Hepatocyte (in vitro differentiated cells): ENCODE measurements around the gene SPAG5. TPM values are rescaled to one million over a fixed set of nuclear protein-coding genes. Genes with fewer than 3 reads are reported as not detected.

Experiments used
- DNase-seq: peaks from one replicate; pipeline ENCODE4 v3.0.0-alpha.2; 2016; ENCODE audit warnings: low spot score
- H2AFZ ChIP-seq: fragments of 200-600 bp; sonication (generic); 2 replicates; pipeline ENCODE4 v1.6.0; 2016; ENCODE audit warnings: antibody characterized with exemption, mild to moderate bottlenecking
- H3K27ac ChIP-seq: fragments of 200-600 bp; sonication (generic); 2 replicates; pipeline ENCODE4 v1.5.1; 2016; ENCODE audit warnings: mild to moderate bottlenecking
- H3K27me3 ChIP-seq: fragments of 200-600 bp; sonication (generic); 2 replicates; pipeline ENCODE4 v1.6.1; 2016
- H3K36me3 ChIP-seq: fragments of 200-600 bp; sonication (generic); replicated peaks from 2 replicates; pipeline ENCODE4 v1.5.1; 2016; ENCODE audit warnings: low read depth; ENCODE audit not compliant: insufficient read depth
- H3K4me1 ChIP-seq: fragments of 200-600 bp; sonication (generic); 2 replicates; pipeline ENCODE4 v1.5.1; 2016; ENCODE audit warnings: mild to moderate bottlenecking, moderate library complexity; ENCODE audit not compliant: insufficient read depth
- H3K4me2 ChIP-seq: fragments of 200-600 bp; sonication (generic); 2 replicates; pipeline ENCODE4 v1.6.0; 2016
- H3K4me3 ChIP-seq: fragments of 200-600 bp; sonication (generic); 2 replicates; pipeline ENCODE4 v1.5.1; 2016; ENCODE audit warnings: mild to moderate bottlenecking
- H3K79me2 ChIP-seq: fragments of 200-600 bp; sonication (generic); 2 replicates; pipeline ENCODE4 v1.6.0; 2017; ENCODE audit warnings: mild to moderate bottlenecking
- H3K9me2 ChIP-seq: fragments of 200-600 bp; sonication (generic); replicated peaks from 2 replicates; pipeline ENCODE4 v1.6.0; 2017; ENCODE audit warnings: mild to moderate bottlenecking; ENCODE audit not compliant: insufficient read depth
- H3K9me3 ChIP-seq: fragments of 200-600 bp; sonication (generic); 2 replicates; pipeline ENCODE4 v1.5.1; 2016; ENCODE audit warnings: low read depth, mild to moderate bottlenecking
- H4K20me1 ChIP-seq: fragments of 200-600 bp; sonication (generic); 2 replicates; pipeline ENCODE4 v1.6.0; 2016; ENCODE audit warnings: mild to moderate bottlenecking; ENCODE audit not compliant: insufficient read depth, poor library complexity, severe bottlenecking
- EZH2 ChIP-seq: fragments of 200-600 bp; sonication (generic); IDR thresholded peaks from 2 replicates; pipeline ENCODE4 v1.6.1; 2016; ENCODE audit warnings: antibody characterized with exemption, mild to moderate bottlenecking, borderline replicate concordance
- EZH2phosphoT487 ChIP-seq: fragments of 200-600 bp; sonication (generic); IDR thresholded peaks from one replicate; pipeline ENCODE4 v1.6.1; 2018; ENCODE audit warnings: antibody characterized with exemption, mild to moderate bottlenecking, low read depth, moderate library complexity; ENCODE audit not compliant: unreplicated experiment, severe bottlenecking
- WGBS: methylation state at CpG from one replicate; pipeline ENCODE4 v1.1.6; 2016; ENCODE audit warnings: low lambda C conversion rate; ENCODE audit errors: missing lambda C conversion rate; 5-methylcytosine and 5-hydroxymethylcytosine counted together
- polyA plus RNA-seq: library from polyadenylated mRNA; unstranded; fragments of >200 nt; fragmentation: Nextera tagmentation; extraction: Ambion mirVana; gene quantifications from 2 replicates; pipeline ENCODE4 v1.2.1, GENCODE V29; 2016
- total RNA-seq: library from RNA; depleted of rRNA; stranded (reverse); fragments of >200 nt; gene quantifications from 2 replicates; pipeline ENCODE4 v1.2.3, GENCODE V29; 2014
- TF ChIP-seq, protein P1 (sequence below): fragments of 200-600 bp; sonication (generic); IDR thresholded peaks from 2 replicates; pipeline ENCODE4 v1.5.1; 2016; ENCODE audit warnings: antibody characterized with exemption, mild to moderate bottlenecking; ENCODE audit not compliant: poor library complexity

SPAG5 gene
- total and polyA plus RNA-seq, 2 experiments from 2014 or later = 13.9 to 17.9 TPM

DNA sequence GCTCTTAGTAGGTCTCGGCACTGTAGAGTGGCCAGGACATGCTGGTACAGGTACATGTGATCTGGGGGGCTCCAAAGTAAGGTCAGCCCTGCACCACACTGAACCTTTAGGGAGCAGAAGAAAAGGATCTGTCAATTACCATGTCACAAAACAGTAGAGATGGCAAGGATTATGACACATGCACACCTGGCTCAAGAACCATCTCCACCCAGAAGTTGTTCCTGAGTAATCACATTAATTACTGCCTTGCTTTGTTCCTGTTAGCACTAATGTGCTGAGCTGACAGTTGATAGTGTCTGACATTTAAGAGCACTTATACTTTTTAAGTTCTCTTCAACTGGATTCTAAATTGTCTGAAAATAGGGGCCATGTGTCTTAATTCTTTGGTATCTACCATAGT is 36.7 kb upstream of the SPAG5 start:
- Histone ChIP-seq H3K4me2 (no peak overlapping the region), H3K4me1 (no peaks in the 10 kb centered on the region), H3K4me3 (no peak overlapping the region), H3K9me2 (no peaks in the 10 kb centered on the region), H2AFZ (no peak overlapping the region), H4K20me1 (peaks cover 3% of the 10 kb centered on the region), H3K36me3 (no peaks in the 10 kb centered on the region), H3K27ac (no peak overlapping the region), H3K27me3 (no peaks in the 10 kb centered on the region), H3K79me2 (peaks cover 3% of the 10 kb centered on the region), H3K9me3 (no peaks in the 10 kb centered on the region)
- TF ChIP-seq, protein P1, sequence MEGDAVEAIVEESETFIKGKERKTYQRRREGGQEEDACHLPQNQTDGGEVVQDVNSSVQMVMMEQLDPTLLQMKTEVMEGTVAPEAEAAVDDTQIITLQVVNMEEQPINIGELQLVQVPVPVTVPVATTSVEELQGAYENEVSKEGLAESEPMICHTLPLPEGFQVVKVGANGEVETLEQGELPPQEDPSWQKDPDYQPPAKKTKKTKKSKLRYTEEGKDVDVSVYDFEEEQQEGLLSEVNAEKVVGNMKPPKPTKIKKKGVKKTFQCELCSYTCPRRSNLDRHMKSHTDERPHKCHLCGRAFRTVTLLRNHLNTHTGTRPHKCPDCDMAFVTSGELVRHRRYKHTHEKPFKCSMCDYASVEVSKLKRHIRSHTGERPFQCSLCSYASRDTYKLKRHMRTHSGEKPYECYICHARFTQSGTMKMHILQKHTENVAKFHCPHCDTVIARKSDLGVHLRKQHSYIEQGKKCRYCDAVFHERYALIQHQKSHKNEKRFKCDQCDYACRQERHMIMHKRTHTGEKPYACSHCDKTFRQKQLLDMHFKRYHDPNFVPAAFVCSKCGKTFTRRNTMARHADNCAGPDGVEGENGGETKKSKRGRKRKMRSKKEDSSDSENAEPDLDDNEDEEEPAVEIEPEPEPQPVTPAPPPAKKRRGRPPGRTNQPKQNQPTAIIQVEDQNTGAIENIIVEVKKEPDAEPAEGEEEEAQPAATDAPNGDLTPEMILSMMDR = no peak
- no peak for TF ChIP-seq EZH2
- 100% methylated on average over 1 of the region's 1 CpG for WGBS
- no peak for DNase-seq

GRCh38 chr17:28634206-28634865 is 35.5 kb upstream of the SPAG5 start:
- H3K79me2 ChIP-seq = peaks cover 3% of the 10 kb centered on the region
- TF ChIP-seq, protein P1 = no peak
- no peak for TF ChIP-seq EZH2phosphoT487
- TF ChIP-seq EZH2 = no peak
- no peak overlapping the region for H2AFZ ChIP-seq
- no peak for DNase-seq
- no peak overlapping the region for H3K4me2 ChIP-seq
- WGBS = 88% methylated on average over 14 of the region's 14 CpGs
- peaks cover 3% of the 10 kb centered on the region for H4K20me1 ChIP-seq
- H3K4me1 ChIP-seq = no peaks in the 10 kb centered on the region
- H3K36me3 ChIP-seq = no peaks in the 10 kb centered on the region
- H3K4me3 ChIP-seq = no peak overlapping the region
- no peaks in the 10 kb centered on the region for H3K27me3 ChIP-seq
- H3K9me3 ChIP-seq = no peaks in the 10 kb centered on the region
- H3K9me2 ChIP-seq = no peaks in the 10 kb centered on the region
- no peak overlapping the region for H3K27ac ChIP-seq

GRCh38 chr17:28626818-28627217 is 28.0 kb upstream of the SPAG5 start:
- no peaks in the 10 kb centered on the region for H3K79me2 ChIP-seq
- H3K27me3 ChIP-seq = no peaks in the 10 kb centered on the region
- whole genome bisulfite sequencing = 92% methylated on average over 4 of the region's 4 CpGs
- no peak for TF ChIP-seq EZH2
- H3K4me1 ChIP-seq = no peaks in the 10 kb centered on the region
- no peak overlapping the region for H3K27ac ChIP-seq
- H3K4me2 ChIP-seq = no peak overlapping the region
- no peak overlapping the region for H2AFZ ChIP-seq
- H4K20me1 ChIP-seq = no peaks in the 10 kb centered on the region
- H3K9me3 ChIP-seq = no peaks in the 10 kb centered on the region
- no peak overlapping the region for H3K4me3 ChIP-seq
- no peak for DNase-seq
- H3K36me3 ChIP-seq = no peaks in the 10 kb centered on the region
- no peaks in the 10 kb centered on the region for H3K9me2 ChIP-seq

DNA sequence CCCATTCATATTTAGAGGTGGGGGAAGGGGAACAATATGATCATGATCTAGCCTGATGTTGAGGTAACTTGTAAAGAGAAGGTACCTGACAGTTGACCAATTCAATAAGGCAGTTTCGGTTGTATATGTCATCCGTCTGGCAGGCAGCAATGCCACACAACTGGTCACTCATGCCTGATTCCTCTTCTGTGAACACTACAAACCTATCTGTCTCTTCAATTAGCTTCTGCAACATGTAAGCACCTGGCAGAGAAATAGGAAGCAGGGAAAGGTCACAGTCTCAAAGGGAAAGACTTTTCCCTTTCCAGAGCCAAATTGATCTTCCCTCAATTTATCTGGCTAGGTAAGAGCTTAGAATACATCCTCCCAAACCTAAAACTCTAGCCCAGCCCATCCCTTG is 25.3 kb upstream of the SPAG5 start:
- 94% methylated on average over 2 of the region's 2 CpGs for WGBS
- H3K79me2 ChIP-seq = no peaks in the 10 kb centered on the region
- DNase-seq = no peak
- no peak overlapping the region for H3K4me2 ChIP-seq
- no peak overlapping the region for H3K4me3 ChIP-seq
- H3K9me2 ChIP-seq = no peaks in the 10 kb centered on the region
- TF ChIP-seq EZH2 = no peak
- TF ChIP-seq, protein P1 = no peak
- no peak for TF ChIP-seq EZH2phosphoT487
- no peak overlapping the region for H3K27ac ChIP-seq
- no peaks in the 10 kb centered on the region for H4K20me1 ChIP-seq
- H2AFZ ChIP-seq = no peak overlapping the region
- no peaks in the 10 kb centered on the region for H3K27me3 ChIP-seq
- H3K9me3 ChIP-seq = no peaks in the 10 kb centered on the region
- no peaks in the 10 kb centered on the region for H3K36me3 ChIP-seq
- no peaks in the 10 kb centered on the region for H3K4me1 ChIP-seq
